H9 (cell line): ENCODE data around the gene CDRT4. TPM values are rescaled to one million over a fixed set of nuclear protein-coding genes. Genes with fewer than 3 reads are reported as not detected.

Source experiments
- DNase-seq: peaks from one replicate; pipeline ENCODE4 v3.0.0-alpha.2; 2017
- H2AFZ ChIP-seq: one replicate; pipeline ENCODE4 v1.6.1; 2013; ENCODE audit warnings: mild to moderate bottlenecking, low read length, control low read depth, moderate library complexity
- H2AK5ac ChIP-seq: 2 replicates; pipeline ENCODE4 v1.6.1; 2013; ENCODE audit warnings: low read length, control low read depth, mixed read lengths; ENCODE audit not compliant: insufficient read length
- H2BK120ac ChIP-seq: one replicate; pipeline ENCODE4 v1.6.1; 2013; ENCODE audit warnings: low read depth, mild to moderate bottlenecking, low read length, control low read depth, inconsistent platforms; ENCODE audit not compliant: poor library complexity, severe bottlenecking
- H2BK12ac ChIP-seq: 2 replicates; pipeline ENCODE4 v1.6.1; 2013; ENCODE audit warnings: low read length, control low read depth, mixed read lengths, low read depth; ENCODE audit not compliant: insufficient read length
- H2BK15ac ChIP-seq: 2 replicates; pipeline ENCODE4 v1.6.1; 2013; ENCODE audit warnings: low read depth, low read length, control low read depth
- H2BK20ac ChIP-seq: one replicate; pipeline ENCODE4 v1.6.1; 2013; ENCODE audit warnings: low read depth, mild to moderate bottlenecking, low read length, control low read depth, inconsistent platforms; ENCODE audit not compliant: poor library complexity, severe bottlenecking
- H2BK5ac ChIP-seq: 2 replicates; pipeline ENCODE4 v1.6.1; 2013; ENCODE audit warnings: low read length, control low read depth, mixed read lengths; ENCODE audit not compliant: insufficient read length
- H3K14ac ChIP-seq: 2 replicates; pipeline ENCODE4 v1.6.1; 2013; ENCODE audit warnings: low read length, control low read depth; ENCODE audit not compliant: insufficient read depth
- H3K18ac ChIP-seq: 2 replicates; pipeline ENCODE4 v1.6.1; 2013; ENCODE audit warnings: low read depth, mild to moderate bottlenecking, mixed read lengths, low read length, control low read depth; ENCODE audit not compliant: insufficient read length
- H3K23ac ChIP-seq: 2 replicates; pipeline ENCODE4 v1.6.1; 2013; ENCODE audit warnings: low read length, control low read depth, mixed read lengths, low read depth; ENCODE audit not compliant: insufficient read length
- H3K23me2 ChIP-seq: 2 replicates; pipeline ENCODE4 v1.6.1; 2013; ENCODE audit warnings: low read depth, mild to moderate bottlenecking, mixed read lengths, low read length, control low read depth; ENCODE audit not compliant: insufficient read length, poor library complexity, severe bottlenecking
- H3K27ac ChIP-seq: 2 replicates; pipeline ENCODE4 v1.5.1; 2013; ENCODE audit warnings: low read length, control low read depth, mixed read lengths, low read depth; ENCODE audit not compliant: insufficient read length
- H3K27me3 ChIP-seq: 2 replicates; pipeline ENCODE4 v1.6.1; 2013; ENCODE audit warnings: low read length, control low read depth, inconsistent platforms; ENCODE audit not compliant: insufficient read depth
- H3K4ac ChIP-seq: 2 replicates; pipeline ENCODE4 v1.6.1; 2013; ENCODE audit warnings: low read depth, mild to moderate bottlenecking, control low read depth, inconsistent platforms, low read length, moderate library complexity
- H3K4me1 ChIP-seq: 2 replicates; pipeline ENCODE4 v1.6.1; 2013; ENCODE audit warnings: low read length, control low read depth, inconsistent platforms; ENCODE audit not compliant: insufficient read depth
- H3K4me2 ChIP-seq: 2 replicates; pipeline ENCODE4 v1.6.1; 2013; ENCODE audit warnings: low read length, control low read depth, mixed read lengths; ENCODE audit not compliant: insufficient read length, insufficient read depth
- H3K56ac ChIP-seq: 2 replicates; pipeline ENCODE4 v1.6.1; 2013; ENCODE audit warnings: low read depth, mild to moderate bottlenecking, mixed read lengths, low read length, control low read depth; ENCODE audit not compliant: insufficient read length
- H3K79me1 ChIP-seq: 2 replicates; pipeline ENCODE4 v1.6.1; 2013; ENCODE audit warnings: low read depth, mild to moderate bottlenecking, moderate library complexity, low read length, control low read depth, inconsistent platforms; ENCODE audit not compliant: insufficient read depth, poor library complexity, severe bottlenecking
- H3K79me2 ChIP-seq: 2 replicates; pipeline ENCODE4 v1.6.1; 2013; ENCODE audit warnings: low read length, control low read depth, inconsistent platforms; ENCODE audit not compliant: insufficient read depth
- H3K9ac ChIP-seq: 2 replicates; pipeline ENCODE4 v1.6.1; 2013; ENCODE audit warnings: low read length, control low read depth, mixed read lengths; ENCODE audit not compliant: insufficient read length; ENCODE audit errors: extremely low read depth
- H3K9me3 ChIP-seq: one replicate; pipeline ENCODE4 v1.6.1; 2013; ENCODE audit warnings: low read depth, low read length, inconsistent platforms; ENCODE audit not compliant: control insufficient read depth
- H3T11ph ChIP-seq: one replicate; pipeline ENCODE4 v1.6.1; 2013; ENCODE audit warnings: mild to moderate bottlenecking, low read length, control low read depth, inconsistent platforms
- H4K20me1 ChIP-seq: one replicate; pipeline ENCODE4 v1.6.1; 2013; ENCODE audit not compliant: control insufficient read depth, insufficient read length, insufficient read depth
- H4K5ac ChIP-seq: 2 replicates; pipeline ENCODE4 v1.6.1; 2013; ENCODE audit warnings: low read depth, mild to moderate bottlenecking, mixed read lengths, low read length, control low read depth; ENCODE audit not compliant: insufficient read length
- H4K8ac ChIP-seq: replicated peaks from 2 replicates; pipeline ENCODE4 v1.6.1; 2013; ENCODE audit warnings: low read length, control low read depth, mixed read lengths, low read depth; ENCODE audit not compliant: insufficient read length
- H4K91ac ChIP-seq: 2 replicates; pipeline ENCODE4 v1.6.1; 2013; ENCODE audit warnings: low read depth, mild to moderate bottlenecking, moderate library complexity, mixed read lengths, low read length, control low read depth; ENCODE audit not compliant: insufficient read length
- H3K27ac Mint-ChIP-seq, 3 experiments: 2 replicates in 2 of 3; 3 replicates in 1 of 3; pipeline ENCODE4 v1.8.0; 2020 to 2021; ENCODE audit warnings: mixed read lengths in 3 of 3, mild to moderate bottlenecking in 1 of 3, moderate library complexity in 1 of 3
- H3K27me3 Mint-ChIP-seq: 2 replicates; pipeline ENCODE4 v1.8.0; 2021; ENCODE audit warnings: low read depth, mild to moderate bottlenecking, moderate library complexity, mixed read lengths
- H3K36me3 Mint-ChIP-seq, 3 experiments: 2 replicates in 2 of 3; 3 replicates in 1 of 3; pipeline ENCODE4 v1.8.0; 2020 to 2021; ENCODE audit warnings: low read depth in 3 of 3, mixed read lengths in 3 of 3; ENCODE audit not compliant: insufficient read depth in 1 of 3
- H3K4me1 Mint-ChIP-seq, 2 experiments: 2 replicates each; pipeline ENCODE4 v1.8.0; 2020; ENCODE audit warnings: mixed read lengths in 2 of 2
- H3K4me3 Mint-ChIP-seq, 2 experiments: 2 replicates in 1 of 2; 3 replicates in 1 of 2; pipeline ENCODE4 v1.8.0; 2020 to 2021; ENCODE audit warnings: mild to moderate bottlenecking in 2 of 2, mixed read lengths in 2 of 2, moderate library complexity in 1 of 2
- H3K9me3 Mint-ChIP-seq, 2 experiments: 2 replicates in 1 of 2; 3 replicates in 1 of 2; pipeline ENCODE4 v1.8.0; 2020; ENCODE audit warnings: mild to moderate bottlenecking in 2 of 2, mixed read lengths in 2 of 2, moderate library complexity in 1 of 2
- CTCF ChIP-seq: fragments of 200-600 bp; sonication (generic); conservative IDR thresholded peaks from 3 replicates; pipeline ENCODE4 v1.8.0; 2021; ENCODE audit warnings: antibody characterized with exemption, mild to moderate bottlenecking
- WGBS: extraction: QIAGEN DNeasy Blood & Tissue Kit; methylation state at CpG from one replicate; pipeline ENCODE4 v1.1.7; 2013; ENCODE audit warnings: missing lambda C conversion rate, low lambda C conversion rate, mixed read lengths; ENCODE audit not compliant: insufficient read length; ENCODE audit errors: extremely low coverage; 5-methylcytosine and 5-hydroxymethylcytosine counted together
- total RNA-seq: library from RNA; stranded (reverse); gene quantifications from 2 replicates; pipeline ENCODE4 v1.2.1, GENCODE V29; 2021

The CDRT4 gene
- total RNA-seq, 1 experiment from 2014 or later: 3.8 TPM

GRCh38 chr17:15408803-15409202, 58.6 kb downstream of the CDRT4 start:
- Histone ChIP-seq H4K20me1 (no peaks in the 10 kb centered on the region), H3K9ac (no peak overlapping the region), H2BK12ac (no peak overlapping the region), H3K27me3 (no peaks in the 10 kb centered on the region), H3K4ac (no peak overlapping the region), H3K23ac (no peak overlapping the region), H3K4me1 (peaks cover 2% of the 10 kb centered on the region; the same call in 1 of the 2 replicates), H2AFZ (no peak overlapping the region), H3K56ac (no peak overlapping the region), H3K18ac (no peak overlapping the region), H3K4me2 (no peak overlapping the region), H2AK5ac (no peak overlapping the region), H4K5ac (no peak overlapping the region), H3K9me3 (no peaks in the 10 kb centered on the region), H3T11ph (no peak overlapping the region), H3K27ac (no peak overlapping the region), H4K91ac (no peak overlapping the region), H3K23me2 (no peaks in the 10 kb centered on the region), H2BK5ac (no peak overlapping the region), H2BK15ac (no peak overlapping the region), H3K14ac (no peak overlapping the region), H3K79me2 (no peaks in the 10 kb centered on the region), H3K79me1 (no peaks in the 10 kb centered on the region), H2BK20ac (no peak overlapping the region), H2BK120ac (no peak overlapping the region), H4K8ac (no peak overlapping the region)
- no peak overlapping the region for H3K4me3 Mint-ChIP-seq
- peaks cover 10 to 13% of the 10 kb centered on the region in 2 experiments for H3K4me1 Mint-ChIP-seq
- TF ChIP-seq CTCF: no peak
- no peak overlapping the region for H3K27ac Mint-ChIP-seq
- no peaks in the 10 kb centered on the region; a peak in 1 of 7 replicates for H3K36me3 Mint-ChIP-seq
- no peak for DNase-seq
- no CpG with 5 or more reads among the region's 3 CpGs for WGBS
- H3K27me3 Mint-ChIP-seq: peaks cover 4% of the 10 kb centered on the region
- peaks cover 0 to 2% of the 10 kb centered on the region in 2 experiments; a peak in 1 of 5 replicates for H3K9me3 Mint-ChIP-seq
